ENCODE measurements around the gene ZNF335. TPM values are rescaled to one million over a fixed set of nuclear protein-coding genes. Genes with fewer than 3 reads are reported as not detected.

ZNF335 gene
- total and polyA plus RNA-seq, 8 donors = 7.4 to 27.4 (median 8.8) TPM

DNA sequence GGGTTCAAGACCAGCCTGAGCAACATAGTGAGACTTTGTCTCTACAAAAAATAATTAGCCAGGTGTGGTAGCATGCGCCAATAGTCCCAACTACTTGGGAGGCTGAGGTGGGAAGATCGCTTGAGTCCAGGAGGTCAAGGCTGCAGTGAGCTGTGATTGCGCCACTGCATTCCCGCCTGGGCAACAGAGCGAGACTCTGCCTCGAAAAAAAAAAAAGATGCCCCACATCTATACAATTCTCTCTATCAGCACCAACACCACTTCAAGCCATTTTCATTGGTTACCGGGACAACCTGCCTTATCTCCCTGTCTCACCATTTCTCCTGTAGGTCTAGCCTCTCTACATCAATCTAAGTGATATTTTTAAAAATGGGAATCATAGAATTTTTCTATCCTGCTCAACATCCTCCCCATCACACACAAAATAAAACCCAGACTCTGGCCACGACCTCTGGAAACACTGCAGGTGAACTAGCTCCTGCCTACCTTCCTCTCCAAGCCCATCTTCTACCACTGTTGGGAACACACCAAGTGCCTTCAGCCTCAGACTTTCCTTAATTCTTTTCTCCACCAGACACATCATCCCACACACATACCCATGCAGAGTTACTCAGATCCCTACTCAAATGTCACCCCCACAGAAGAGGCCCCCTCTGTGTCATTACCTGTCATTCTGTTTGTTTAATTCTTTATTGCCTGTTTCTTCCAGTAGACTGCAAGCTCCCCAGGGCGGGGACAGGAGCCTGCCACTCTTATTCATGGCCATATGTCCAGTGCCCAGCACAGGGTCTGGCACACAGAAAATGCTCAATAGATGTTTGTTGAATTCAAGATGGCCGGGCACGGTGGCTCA is 50.4 kb downstream of the ZNF335 start:
- TF ChIP-seq, protein P1, sequence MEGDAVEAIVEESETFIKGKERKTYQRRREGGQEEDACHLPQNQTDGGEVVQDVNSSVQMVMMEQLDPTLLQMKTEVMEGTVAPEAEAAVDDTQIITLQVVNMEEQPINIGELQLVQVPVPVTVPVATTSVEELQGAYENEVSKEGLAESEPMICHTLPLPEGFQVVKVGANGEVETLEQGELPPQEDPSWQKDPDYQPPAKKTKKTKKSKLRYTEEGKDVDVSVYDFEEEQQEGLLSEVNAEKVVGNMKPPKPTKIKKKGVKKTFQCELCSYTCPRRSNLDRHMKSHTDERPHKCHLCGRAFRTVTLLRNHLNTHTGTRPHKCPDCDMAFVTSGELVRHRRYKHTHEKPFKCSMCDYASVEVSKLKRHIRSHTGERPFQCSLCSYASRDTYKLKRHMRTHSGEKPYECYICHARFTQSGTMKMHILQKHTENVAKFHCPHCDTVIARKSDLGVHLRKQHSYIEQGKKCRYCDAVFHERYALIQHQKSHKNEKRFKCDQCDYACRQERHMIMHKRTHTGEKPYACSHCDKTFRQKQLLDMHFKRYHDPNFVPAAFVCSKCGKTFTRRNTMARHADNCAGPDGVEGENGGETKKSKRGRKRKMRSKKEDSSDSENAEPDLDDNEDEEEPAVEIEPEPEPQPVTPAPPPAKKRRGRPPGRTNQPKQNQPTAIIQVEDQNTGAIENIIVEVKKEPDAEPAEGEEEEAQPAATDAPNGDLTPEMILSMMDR (IDR thresholded peaks at IDR 0.05) = no peak
- no peaks in the 10 kb centered on the region for H3K27me3 ChIP-seq
- peak in 1 of 6 donors; percentile 29 for DNase-seq
- H3K9me3 ChIP-seq = no peaks in the 10 kb centered on the region
- H3K4me1 ChIP-seq = no peaks in the 10 kb centered on the region
- WGBS, 2 donors = 63 to 68% methylated on average over 11 of the region's 11 CpGs
- FAIRE-seq = no peak
- no peak overlapping the region for H3K4me3 ChIP-seq
- no peak overlapping the region for H3K27ac ChIP-seq
- ATAC-seq = no peak
- H3K36me3 ChIP-seq = no peaks in the 10 kb centered on the region
- intact Hi-C loops (cut with DNase I) = no loop called here

DNA sequence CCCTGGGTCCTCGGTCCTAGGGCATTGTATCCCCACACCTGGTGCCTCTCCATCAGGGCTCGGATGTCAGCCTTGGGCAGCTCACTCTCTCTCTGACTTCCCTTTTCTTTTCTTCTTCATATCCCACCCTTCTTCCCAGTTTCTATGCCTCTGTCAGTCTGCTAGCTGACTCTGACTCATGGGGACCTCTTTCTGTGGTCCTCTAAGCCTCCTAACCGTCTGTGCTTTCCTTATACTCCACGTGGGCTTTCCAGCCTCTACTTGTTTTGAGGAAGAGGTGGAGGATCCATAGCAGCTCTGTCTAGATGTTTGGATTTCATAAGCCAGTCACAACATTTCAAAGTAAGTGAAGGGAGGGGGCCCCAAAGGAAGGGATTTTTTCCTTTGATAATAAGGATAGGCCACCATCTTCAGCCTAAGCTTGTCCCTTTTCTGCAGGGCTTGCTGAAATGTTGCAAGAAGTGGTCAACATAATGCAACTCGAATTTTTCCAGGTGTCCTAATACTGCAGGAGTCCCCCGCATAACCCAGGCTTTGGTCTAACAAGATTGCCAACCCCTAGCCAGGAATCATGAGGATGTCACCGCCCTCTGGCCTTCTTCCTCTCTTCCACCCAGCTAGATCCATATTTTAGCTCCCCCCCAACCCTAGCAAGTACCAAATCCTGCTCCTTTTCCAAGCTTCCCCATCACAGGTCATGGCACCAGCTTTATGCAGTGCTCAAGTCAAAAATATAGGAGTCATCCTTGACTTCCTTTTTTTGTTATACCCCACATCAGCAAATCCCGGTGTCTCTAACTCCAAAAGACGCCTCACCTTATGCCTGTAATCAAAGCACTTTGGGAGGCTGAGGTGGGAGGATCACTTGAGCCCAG is 51.3 kb downstream of the ZNF335 start:
- TF ChIP-seq, protein P1 (IDR thresholded peaks at IDR 0.05) = no peak
- DNase-seq = peak in 1 of 6 donors; percentile 4
- H3K4me1 ChIP-seq = no peaks in the 10 kb centered on the region
- H3K27me3 ChIP-seq = no peaks in the 10 kb centered on the region
- intact Hi-C loops (cut with DNase I) = no loop called here
- no peaks in the 10 kb centered on the region for H3K36me3 ChIP-seq
- H3K27ac ChIP-seq = no peak overlapping the region
- WGBS, 2 donors = 62 to 77% methylated on average over 9 of the region's 9 CpGs
- FAIRE-seq = no peak
- ATAC-seq = peak in 1 of 4 donors; percentile 4
- no peaks in the 10 kb centered on the region for H3K9me3 ChIP-seq
- no peak overlapping the region for H3K4me3 ChIP-seq

DNA sequence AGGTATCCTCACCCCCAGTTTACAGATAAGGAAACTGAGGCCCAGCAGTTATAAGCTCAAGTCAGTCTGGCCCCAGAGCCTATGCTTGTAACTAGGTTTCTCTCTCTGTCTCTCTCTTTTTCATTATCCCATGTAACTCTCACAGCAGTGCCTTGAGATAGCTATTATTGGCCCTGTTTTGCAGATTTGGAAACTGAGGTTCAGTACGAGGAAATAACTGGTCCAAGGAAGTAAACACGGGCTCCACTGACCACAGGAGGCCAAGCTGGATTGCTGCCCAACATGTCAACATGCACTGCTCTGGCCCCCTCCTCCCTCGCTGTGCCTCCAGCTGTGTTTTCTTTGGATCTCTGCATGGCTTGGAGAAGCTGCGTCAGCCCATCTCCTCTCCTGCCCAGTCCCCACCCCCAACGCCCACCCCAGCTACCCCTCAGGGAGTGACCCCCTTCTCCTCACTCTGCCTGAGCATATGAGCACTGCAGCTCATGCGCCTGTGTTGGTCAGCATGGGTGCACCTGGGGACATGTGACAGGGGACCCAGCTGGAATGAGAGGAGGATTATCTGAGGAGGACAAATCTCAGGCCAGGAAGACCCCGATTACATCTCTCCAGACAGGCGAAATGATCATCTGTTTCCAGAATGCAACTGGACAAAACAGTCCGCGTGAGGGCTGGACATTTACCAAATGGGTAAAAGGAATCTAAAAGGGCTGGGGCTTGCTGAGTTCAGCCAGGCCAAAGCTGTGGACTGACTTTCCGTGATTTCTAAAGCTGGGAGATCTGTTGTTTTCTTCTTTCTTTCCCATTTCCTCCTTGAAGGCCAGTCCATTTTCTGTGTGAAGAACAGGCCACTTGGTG is 52.2 kb downstream of the ZNF335 start:
- TF ChIP-seq, protein P1 (IDR thresholded peaks at IDR 0.05) = no peak
- intact Hi-C loops (cut with DNase I) = no loop called here
- no peaks in the 10 kb centered on the region for H3K36me3 ChIP-seq
- DNase-seq = peak in 2 of 6 donors; percentile 36 to 45
- peak overlapping the region in 1 of 4 donors; percentile 22 for H3K27ac ChIP-seq
- peak in 3 of 4 donors; percentile 44 to 59 (median 50) for ATAC-seq
- no peak for FAIRE-seq
- H3K4me1 ChIP-seq = no peaks in the 10 kb centered on the region
- no peak overlapping the region for H3K4me3 ChIP-seq
- 34 to 43% methylated on average over 11 of the region's 11 CpGs for WGBS, 2 donors
- H3K27me3 ChIP-seq = no peaks in the 10 kb centered on the region
- no peaks in the 10 kb centered on the region for H3K9me3 ChIP-seq

DNA sequence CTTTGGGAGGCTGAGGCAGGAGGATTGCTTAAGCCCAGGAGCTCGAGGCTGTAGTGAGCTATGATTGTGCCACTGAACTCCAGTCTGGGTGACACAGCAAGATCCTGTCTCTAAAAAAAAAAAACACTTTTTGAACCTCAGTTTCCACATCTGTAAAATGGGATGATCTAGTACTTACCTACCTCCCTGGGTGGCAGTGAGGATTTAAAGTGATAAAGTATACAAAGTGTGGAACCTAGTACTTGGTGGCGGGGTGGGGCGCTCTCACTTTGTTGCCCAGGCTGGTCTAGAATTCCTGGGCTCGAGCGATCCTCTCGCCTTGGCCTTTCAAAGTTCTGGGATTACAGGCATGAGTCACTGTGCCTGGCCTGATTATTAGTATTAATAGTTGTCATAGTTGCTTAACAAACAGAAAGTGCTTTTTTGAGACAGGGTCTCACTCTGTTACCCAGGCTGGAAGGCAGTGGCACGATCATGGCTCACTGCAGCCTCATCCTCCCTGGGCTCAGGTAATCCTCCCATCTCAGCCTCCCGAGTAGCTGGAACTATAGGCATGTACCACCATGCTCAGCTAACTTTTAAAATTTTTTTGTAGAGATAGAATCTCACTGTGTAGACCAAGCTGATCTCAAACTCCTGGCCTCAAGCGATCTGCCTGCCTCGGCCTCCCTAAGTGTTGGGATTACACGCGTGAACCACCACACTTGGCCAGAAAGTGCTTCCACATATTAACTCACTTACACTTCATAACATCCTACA is 53.0 kb downstream of the ZNF335 start:
- Histone ChIP-seq H3K27me3 (no peaks in the 10 kb centered on the region), H3K27ac (peak overlapping the region in 2 of 4 donors; percentile 28 to 34), H3K4me1 (peaks cover 0 to 2% (median 0%) of the 10 kb centered on the region in 3 donors), H3K9me3 (no peaks in the 10 kb centered on the region), H3K4me3 (no peak overlapping the region), H3K36me3 (no peaks in the 10 kb centered on the region)
- intact Hi-C loops (cut with DNase I) = no loop called here
- FAIRE-seq = no peak
- 87 to 93% methylated on average over 12 of the region's 12 CpGs for WGBS, 2 donors
- DNase-seq = peak in 1 of 6 donors; percentile 1
- TF ChIP-seq, protein P1 (IDR thresholded peaks at IDR 0.05) = no peak
- ATAC-seq = no peak

Measured in pancreas (tissue), 10 donors.